Cerebellar cortex (tissue), 1 donor: Measurements from ENCODE around the gene ATAD2B.
"Not testable (repeated sequence)": the region's sequence is repeated elsewhere in the genome, so short reads cannot be mapped to it uniquely, and the experiment has no call there.

ENCODE experiments used
- DNase-seq: peaks from one replicate; pipeline ENCODE4 v3.0.0-alpha.2; 2015; ENCODE audit warnings: low spot score

The ATAD2B gene

GRCh38 chr2:23745068-23745725 is 181.7 kb downstream of the ATAD2B start:
- DNase-seq = no peak

- DNase-seq = not testable (repeated sequence)
These were observed 190.1 kb downstream of the ATAD2B start for GRCh38 chr2:23736783-23737182.

- DNase-seq = no peak
These were observed 192.5 kb downstream of the ATAD2B start for GRCh38 chr2:23734416-23734815.

- not testable (repeated sequence) for DNase-seq
These were observed 203.9 kb downstream of the ATAD2B start for GRCh38 chr2:23723029-23723428.

GRCh38 chr2:23722255-23722654 is 204.7 kb downstream of the ATAD2B start:
- no peak for DNase-seq

- DNase-seq = no peak
These were observed 205.5 kb downstream of the ATAD2B start for GRCh38 chr2:23721454-23721826.

- no peak for DNase-seq
These were observed 206.0 kb downstream of the ATAD2B start for GRCh38 chr2:23720705-23721453.

- DNase-seq = no peak
These were observed 207.2 kb downstream of the ATAD2B start for GRCh38 chr2:23719716-23720115.

- no peak for DNase-seq
These were observed 207.8 kb downstream of the ATAD2B start for GRCh38 chr2:23718931-23719700.

- DNase-seq = no peak
These were observed 213.6 kb downstream of the ATAD2B start for GRCh38 chr2:23713351-23713750.

- DNase-seq = no peak
These were observed 214.2 kb downstream of the ATAD2B start for GRCh38 chr2:23712756-23713151.

- no peak for DNase-seq
These were observed 214.8 kb downstream of the ATAD2B start for GRCh38 chr2:23711979-23712755.

GRCh38 chr2:23709311-23709710 is 217.6 kb downstream of the ATAD2B start:
- DNase-seq = peak; percentile 60

GRCh38 chr2:23708771-23709170 is 218.2 kb downstream of the ATAD2B start:
- DNase-seq = no peak

GRCh38 chr2:23707096-23707495 is 219.8 kb downstream of the ATAD2B start:
- no peak for DNase-seq

GRCh38 chr2:23706613-23707078 is 220.3 kb downstream of the ATAD2B start:
- no peak for DNase-seq

- no peak for DNase-seq
These were observed 220.9 kb downstream of the ATAD2B start for GRCh38 chr2:23705771-23706612.

- no peak for DNase-seq
These were observed 223.1 kb downstream of the ATAD2B start for GRCh38 chr2:23703583-23704385.

- DNase-seq = no peak
These were observed 223.8 kb downstream of the ATAD2B start for GRCh38 chr2:23703037-23703582.

- no peak for DNase-seq
These were observed 226.3 kb downstream of the ATAD2B start for GRCh38 chr2:23700627-23701026.
